NCI-H774 (cell line): ENCODE data around the gene TET3.

Experiments
- DNase-seq: peaks from one replicate; lab custom pipeline; 2025; lab: John Stamatoyannopoulos, UW

Gene TET3

GRCh38 chr2:73964223-73964622 lies 20.5 kb upstream of the TET3 start:
- no peak for DNase-seq

- no peak for DNase-seq
Observed at GRCh38 chr2:73965053-73965452, 19.7 kb upstream of the TET3 start.

- DNase-seq: no peak
Observed at GRCh38 chr2:73968357-73968937, 16.3 kb upstream of the TET3 start.

DNA sequence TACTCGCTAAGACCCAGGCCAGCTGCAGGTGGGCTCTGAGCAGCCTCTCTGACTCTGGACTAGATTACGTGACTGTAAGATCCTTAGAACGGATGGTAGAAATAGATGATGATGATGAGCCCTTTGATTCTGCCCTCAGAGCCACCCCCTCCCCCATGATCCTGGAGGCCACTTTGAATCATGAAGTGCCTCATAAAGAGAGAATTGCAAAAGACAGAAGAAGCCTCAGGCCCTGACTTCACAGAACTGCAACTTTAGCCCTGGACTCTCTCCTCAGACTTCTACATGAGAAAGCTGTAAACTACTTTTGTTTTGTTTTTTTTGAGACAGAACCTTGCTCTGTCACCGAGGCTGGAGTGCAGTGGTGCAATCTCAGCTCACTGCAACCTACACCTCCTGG lies 15.4 kb upstream of the TET3 start:
- no peak for DNase-seq

DNA sequence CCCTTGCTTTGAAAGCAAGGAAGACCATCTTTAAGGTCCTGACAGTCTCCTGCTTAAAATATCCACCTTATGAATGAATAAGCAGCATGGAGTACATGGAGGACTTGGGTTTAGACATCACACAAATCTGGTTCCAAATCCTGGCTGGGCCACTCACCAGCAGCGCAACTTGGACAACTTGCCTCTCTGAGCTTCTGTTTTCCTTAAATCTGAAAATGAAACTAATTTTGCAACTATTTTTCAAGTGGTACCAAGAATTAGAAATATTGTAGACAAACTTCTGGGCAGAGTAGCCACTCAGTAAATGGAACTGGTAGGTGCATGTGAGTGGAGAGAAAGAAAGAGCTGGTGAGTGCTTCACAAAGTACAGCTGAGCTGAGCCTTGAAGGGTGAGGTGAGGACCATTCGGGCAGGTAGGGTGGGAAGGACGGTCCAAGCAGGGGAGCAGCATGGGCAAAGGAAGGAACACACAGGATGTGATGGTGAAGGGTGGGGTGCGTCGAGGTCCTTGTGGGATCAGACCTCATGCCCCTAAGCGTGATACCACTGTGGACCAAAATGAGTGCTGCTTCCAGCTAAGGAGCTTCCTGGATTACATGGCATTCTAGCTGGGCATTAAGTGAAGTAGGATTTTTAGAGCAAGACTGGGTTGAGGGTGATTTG lies 14.4 kb upstream of the TET3 start:
- DNase-seq: no peak

GRCh38 chr2:73970850-73971471 lies 13.7 kb upstream of the TET3 start:
- DNase-seq: peak; percentile 4

- DNase-seq: no peak
Observed at GRCh38 chr2:73971722-73972121, 13.0 kb upstream of the TET3 start.

DNA sequence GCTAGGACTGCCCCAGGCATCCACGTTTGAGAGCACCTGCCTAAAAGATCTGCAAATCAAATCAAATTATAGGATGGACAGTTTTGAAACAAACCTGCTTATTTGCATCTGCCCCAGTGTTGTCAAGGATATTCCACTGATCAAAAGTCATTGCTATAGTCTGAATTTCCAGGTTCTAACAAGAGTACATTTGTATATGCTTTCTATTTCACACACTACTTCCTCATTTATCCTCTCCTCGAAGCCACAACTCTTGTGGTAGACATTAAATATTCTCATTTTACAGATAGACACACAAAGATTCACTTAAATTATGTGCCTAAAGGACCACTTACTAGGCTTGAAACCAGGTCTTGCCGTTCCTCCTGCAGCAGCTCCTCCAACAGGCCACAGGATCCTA lies 11.9 kb upstream of the TET3 start:
- no peak for DNase-seq

DNA sequence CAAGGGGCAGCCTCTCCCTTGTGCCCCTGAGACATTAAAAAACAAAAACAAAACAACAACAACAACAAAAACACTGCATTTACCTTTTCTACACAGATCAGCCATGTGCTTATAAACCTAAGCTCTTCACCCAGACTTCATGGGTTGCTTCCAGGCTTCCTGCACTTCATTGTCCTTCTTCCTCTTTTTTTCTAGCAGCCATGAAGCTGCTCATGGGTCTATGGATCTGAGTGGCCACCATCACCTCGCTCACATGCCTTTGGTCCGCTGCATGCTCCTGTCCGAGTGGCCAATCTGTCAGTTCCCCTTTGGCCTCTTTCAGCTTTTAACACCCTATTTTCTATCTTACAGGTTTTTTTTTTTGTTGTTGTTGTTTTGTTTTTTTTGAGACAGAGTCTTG lies 9.0 kb upstream of the TET3 start:
- DNase-seq: no peak

- no peak for DNase-seq
Observed at GRCh38 chr2:73976803-73977202, 7.9 kb upstream of the TET3 start.

DNA sequence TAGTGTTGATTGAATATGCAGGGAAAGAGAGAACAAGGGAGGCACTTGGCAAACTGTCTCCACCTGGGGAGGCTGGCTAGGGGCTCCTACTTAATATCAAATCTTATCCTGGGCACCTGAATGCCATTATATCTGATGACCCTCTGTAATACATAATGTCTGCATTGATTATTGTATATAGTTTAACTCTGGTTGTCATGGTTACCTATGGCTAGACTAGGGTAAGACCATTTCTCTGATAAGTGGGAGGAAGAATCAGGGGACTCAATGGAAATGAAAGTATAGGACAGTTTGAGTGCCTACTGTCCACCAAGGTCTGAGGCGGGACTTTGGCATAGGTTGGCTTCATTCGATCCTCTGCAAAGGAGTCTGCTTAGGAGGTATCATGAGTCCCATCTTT lies 7.2 kb upstream of the TET3 start:
- DNase-seq: no peak

DNA sequence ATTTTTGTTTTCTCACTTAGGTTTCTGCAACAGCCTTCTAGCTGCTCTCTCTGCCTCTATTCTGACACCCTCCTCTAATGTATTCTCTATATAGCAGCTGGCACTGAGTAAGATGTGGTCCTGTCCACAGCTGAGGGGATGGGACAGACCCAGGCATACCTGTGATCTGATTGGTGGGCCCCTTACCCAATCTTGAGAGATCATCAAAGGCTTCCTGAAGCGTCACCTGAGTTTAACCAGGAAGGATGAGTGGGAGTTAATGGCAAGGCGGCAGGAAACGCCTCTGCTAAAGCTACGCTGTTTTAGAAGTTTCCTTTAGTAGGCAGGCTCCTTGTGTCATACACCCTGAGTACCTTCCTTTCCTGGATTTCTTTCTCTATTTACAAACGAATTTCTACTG lies 5.7 kb upstream of the TET3 start:
- no peak for DNase-seq

DNA sequence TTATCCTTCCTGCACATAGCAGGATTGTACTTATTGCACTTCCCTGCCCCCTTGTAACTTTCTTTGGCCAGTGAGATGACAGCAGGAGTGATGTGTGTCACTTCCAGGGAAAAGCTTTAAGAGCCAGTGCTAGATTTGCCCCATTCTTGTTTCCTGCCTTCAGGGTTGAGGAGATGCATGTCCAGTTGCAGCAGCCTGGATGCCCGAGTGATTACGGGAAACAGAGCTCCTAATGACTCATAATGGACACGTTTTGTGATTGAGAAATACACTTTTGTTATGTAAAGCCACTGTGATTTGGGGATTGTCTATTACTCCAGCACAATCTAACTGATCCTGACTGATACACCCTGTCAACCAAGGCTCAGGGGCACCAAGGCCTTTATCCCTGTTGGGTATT lies 5.0 kb upstream of the TET3 start:
- DNase-seq: no peak

DNA sequence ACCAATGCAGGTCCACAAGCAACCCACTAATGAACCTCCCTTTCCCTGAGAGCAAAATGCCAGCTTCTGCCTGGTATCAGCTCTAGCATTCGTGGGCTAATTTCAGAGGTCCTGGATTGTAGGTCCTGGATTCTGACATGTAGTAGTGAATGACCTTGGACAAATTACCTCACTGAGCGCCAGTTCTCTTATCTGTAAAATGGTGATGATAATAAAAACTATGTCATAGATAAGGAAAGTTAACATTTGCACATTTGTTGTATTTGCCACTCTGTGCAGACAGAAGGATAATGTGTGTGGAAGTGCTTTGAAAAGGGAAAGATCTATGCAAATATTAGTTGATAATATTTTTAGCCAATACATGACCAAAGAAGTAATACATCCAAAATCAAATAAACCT lies 4.1 kb upstream of the TET3 start:
- DNase-seq: no peak

GRCh38 chr2:73981081-73982001 lies 3.4 kb upstream of the TET3 start:
- DNase-seq: peak; percentile 28

- no peak for DNase-seq
Observed at GRCh38 chr2:73982140-73982617, 2.5 kb upstream of the TET3 start.

DNA sequence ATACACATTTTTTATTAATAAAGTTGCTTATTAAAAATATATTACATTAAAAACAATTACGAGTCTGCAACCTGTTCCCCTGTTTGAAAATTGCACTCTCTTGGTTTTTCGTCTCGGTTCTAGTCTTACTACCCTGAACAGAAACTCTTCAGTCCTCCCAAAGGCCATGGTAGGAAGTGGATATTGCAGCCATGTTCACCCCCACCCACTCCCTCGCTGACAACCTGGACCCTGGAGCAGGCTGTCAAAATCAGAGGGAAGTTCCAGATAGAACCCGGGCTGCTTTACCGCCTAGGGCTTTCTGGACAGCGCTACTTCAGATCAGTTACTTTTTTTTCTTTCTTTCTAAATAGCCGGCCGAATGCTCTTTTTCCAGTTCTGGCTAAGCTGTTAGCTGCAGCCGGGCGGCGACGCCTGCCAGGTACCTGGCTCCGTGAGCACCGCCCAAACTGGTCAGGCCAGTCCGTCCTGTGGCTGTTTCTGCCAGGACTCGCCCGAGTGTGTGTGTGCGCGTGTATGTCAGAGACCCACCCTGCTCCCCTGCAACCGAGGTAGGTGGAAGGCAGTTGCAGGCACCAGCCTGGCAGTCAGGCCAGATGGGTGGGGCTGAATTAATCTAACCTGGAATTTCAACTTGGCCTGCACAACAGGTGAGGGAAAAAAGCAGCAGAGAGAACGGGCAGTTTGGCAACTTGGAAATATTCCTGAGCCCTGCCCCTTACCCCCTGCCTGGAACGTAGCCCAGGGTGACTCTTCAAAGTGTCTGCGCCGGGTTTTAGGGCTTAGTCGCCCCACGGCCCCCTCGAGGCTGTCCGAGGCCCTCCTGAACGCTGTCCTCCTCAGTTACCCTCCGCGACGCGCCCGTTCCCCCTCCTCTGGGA lies 1.1 kb upstream of the TET3 start:
- peak; percentile 45 for DNase-seq

DNA sequence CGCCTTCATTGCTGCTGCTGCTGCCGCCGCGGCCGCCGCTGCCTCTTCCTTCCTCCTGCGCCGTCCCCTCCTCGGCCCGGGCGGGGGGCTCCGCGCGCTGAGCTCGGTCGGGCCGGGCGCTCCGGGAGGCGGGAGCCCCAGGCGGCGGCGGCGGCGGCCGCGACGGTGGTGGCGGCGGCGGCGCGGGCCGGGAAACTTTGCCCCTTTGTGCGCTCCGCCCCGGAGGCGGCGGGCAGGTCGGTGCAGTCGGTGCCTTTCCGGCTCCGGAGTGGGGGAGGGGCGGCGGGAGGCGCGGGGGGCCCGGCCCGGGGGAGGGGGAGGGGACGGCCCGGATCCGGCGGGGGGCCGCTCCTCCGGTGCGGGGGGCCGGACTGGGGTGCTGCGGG lies 205 bp downstream of the TET3 start:
- peak; percentile 34 for DNase-seq

GRCh38 chr2:73985308-73986084 lies 786 bp downstream of the TET3 start:
- DNase-seq: no peak

DNA sequence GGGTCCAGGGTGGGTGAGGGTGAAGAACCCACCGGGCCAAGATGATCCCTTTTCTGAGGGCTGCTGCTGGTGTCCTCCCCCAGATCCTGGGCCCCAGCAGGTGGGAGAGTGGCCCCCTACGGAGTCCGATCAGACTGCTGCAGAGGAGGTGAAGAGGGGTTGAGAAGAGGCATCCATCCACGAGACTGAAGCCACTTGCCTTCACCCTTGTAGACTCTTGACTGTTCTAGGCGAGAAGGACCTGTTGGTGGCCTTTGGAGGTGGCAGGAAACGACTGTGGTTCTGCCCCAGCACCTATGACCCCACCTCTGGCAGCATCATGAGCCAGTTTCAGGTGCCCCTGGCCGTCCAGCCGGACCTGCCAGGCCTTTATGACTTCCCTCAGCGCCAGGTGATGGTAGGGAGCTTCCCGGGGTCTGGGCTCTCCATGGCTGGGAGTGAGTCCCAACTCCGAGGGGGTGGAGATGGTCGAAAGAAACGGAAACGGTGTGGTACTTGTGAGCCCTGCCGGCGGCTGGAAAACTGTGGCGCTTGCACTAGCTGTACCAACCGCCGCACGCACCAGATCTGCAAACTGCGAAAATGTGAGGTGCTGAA lies 1.5 kb downstream of the TET3 start:
- DNase-seq: no peak
